ENCODE data around the gene KLHL28.

DNA sequence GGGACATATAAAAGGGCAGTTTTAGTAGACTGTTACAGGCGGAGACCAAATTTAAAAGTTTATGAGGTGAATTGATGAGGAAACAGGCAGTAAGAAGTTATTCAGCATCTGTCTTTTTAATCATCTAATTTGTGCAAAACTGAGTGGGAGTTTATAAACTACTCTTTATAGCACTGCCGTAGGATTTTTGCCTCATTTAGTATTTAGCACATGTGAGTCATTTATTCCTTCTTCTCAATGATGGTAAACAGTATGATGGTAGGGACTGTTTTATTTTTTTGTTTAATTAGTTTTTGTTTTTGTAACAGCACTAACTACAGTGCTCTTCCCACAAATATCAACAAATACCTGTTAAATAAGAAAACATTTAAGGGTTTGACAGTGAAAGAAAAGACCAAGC is 20.8 kb upstream of the KLHL28 start:
- TF ChIP-seq, protein P1, sequence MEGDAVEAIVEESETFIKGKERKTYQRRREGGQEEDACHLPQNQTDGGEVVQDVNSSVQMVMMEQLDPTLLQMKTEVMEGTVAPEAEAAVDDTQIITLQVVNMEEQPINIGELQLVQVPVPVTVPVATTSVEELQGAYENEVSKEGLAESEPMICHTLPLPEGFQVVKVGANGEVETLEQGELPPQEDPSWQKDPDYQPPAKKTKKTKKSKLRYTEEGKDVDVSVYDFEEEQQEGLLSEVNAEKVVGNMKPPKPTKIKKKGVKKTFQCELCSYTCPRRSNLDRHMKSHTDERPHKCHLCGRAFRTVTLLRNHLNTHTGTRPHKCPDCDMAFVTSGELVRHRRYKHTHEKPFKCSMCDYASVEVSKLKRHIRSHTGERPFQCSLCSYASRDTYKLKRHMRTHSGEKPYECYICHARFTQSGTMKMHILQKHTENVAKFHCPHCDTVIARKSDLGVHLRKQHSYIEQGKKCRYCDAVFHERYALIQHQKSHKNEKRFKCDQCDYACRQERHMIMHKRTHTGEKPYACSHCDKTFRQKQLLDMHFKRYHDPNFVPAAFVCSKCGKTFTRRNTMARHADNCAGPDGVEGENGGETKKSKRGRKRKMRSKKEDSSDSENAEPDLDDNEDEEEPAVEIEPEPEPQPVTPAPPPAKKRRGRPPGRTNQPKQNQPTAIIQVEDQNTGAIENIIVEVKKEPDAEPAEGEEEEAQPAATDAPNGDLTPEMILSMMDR (IDR thresholded peaks at IDR 0.05) = no peak
- no peak for TF ChIP-seq POLR2A (IDR thresholded peaks at IDR 0.05)

Measured in right lobe of liver (tissue), 4 donors.